DMS79 (cell line): ENCODE data around the gene DDTL.
"Not testable (repeated sequence)": the region's sequence is repeated elsewhere in the genome, so short reads cannot be mapped to it uniquely, and the experiment has no call there.

ENCODE experiments used
- DNase-seq: peaks from one replicate; lab custom pipeline; 2025; lab: John Stamatoyannopoulos, UW

DDTL gene

DNA sequence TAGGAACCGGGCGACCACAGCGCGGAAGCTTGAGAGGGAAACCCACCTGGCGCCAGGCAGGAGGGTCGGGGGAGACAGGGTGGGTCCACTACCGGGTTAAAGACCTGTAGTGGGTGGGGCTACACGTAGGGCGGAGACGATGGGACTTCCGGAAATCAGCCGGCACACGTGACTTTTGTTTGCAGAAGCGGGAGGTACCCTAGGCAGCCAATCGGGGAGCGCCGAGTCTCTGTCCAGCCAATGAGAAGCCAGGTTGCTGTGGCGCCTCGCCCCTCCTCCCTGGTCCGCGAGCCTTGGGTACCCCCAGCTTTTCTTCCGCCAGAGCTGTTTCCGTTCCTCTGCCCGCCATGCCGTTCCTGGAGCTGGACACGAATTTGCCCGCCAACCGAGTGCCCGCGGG, at the start of gene DDTL:
TSS of gene DDTL (plus strand) at position 321 of the 400 bp plus-strand sequence. CDS start at position 348, 27 bp downstream.
- not testable (repeated sequence) for DNase-seq

DNA sequence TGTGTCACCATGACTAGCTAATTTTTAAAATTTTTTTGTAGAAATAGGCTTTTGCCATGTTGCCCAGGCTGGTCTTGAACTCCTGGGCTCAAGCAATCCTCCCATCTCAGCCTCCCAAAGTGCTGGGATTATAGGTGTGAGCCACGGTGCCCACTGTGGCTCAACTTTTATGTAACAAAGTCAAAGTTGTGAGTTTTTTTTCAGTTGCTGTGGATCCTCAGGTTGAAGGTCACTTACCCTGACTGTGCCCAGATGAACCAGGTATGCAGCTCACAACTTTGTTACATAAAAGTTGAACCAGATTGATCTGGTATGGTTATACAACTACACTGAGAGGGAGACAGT, 46.4 kb upstream of the DDTL start:
- not testable (repeated sequence) for DNase-seq

- not testable (repeated sequence) for DNase-seq
These were observed 45.0 kb upstream of the DDTL start for GRCh38 chr22:23921586-23922201.

- DNase-seq = no peak
These were observed 43.8 kb upstream of the DDTL start for GRCh38 chr22:23922921-23923320.

- no peak for DNase-seq
These were observed 41.6 kb upstream of the DDTL start for GRCh38 chr22:23925020-23925606.

GRCh38 chr22:23926561-23926960, 40.1 kb upstream of the DDTL start:
- DNase-seq = no peak

DNA sequence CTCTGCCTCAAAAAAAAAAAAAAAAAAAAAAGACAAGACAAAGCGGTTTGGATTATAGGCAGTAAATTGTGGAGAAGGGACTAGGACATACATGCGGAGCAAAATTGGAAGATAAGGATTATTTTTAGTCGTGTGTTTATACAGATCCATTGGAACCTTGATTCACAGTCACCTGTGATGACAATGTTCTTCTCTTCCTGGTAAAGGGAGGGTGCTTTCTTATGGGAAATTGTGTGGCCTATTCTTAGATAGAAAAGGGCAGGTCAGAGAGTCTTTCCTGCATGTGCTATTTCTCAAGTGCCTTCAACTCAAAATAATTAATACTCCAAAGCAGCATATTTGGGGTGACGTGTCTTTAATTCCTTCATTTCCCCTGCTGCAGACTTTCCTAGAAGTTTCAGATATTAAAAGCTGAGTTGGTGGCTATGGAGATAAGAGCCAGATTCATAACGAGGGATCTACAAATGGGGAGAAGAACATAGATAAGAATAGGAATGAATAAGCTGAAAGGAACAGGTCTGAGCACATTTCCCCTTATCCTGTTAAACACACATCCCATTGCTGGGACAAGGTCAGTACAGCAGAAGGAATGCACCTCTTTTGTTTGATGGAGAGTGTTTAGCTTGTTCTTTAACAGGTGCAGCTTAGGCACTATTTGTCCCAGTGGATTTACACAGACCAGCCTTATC, 28.2 kb upstream of the DDTL start:
- no peak for DNase-seq

DNA sequence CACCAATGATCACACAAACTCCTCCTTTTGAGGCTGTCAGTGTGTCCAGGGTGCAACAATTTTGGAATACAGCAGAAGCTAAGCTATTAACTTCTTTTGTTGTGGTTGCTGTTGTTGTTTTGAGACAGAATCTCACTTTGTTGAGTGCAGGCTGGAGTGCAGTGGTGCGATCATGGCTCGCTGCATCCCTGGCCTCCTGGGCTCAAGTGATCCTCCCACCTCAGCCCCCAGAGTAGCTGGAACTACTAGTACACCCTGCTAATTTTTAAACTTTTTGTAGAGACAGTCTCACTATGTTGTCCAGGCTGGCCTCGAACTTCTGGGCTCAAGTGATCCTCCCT, 27.7 kb upstream of the DDTL start:
- DNase-seq = no peak

GRCh38 chr22:23940166-23940565, 26.5 kb upstream of the DDTL start:
- not testable (repeated sequence) for DNase-seq

GRCh38 chr22:23947391-23947790, 19.3 kb upstream of the DDTL start:
- DNase-seq = not testable (repeated sequence)

- not testable (repeated sequence) for DNase-seq
These were observed 16.9 kb upstream of the DDTL start for GRCh38 chr22:23949764-23950163.

DNA sequence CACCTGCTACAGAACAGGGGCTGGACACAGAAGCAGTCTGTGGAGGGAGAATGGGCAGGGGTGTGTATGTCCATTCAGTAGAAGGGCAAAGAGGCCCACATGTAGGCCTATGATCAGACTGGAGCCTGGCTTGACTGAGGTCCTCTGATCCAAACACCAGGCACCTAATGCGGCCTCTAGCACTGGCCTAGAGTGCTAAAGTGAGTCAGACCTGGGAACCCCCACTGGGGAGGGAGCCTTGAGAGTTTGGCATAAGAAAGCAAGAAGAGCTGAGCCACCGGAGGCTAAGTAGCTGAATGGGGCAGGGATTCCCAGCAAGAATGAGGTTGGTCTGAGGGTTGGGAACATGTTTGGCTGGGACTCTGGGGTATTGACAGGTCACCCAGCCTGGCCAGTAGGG, 15.3 kb upstream of the DDTL start:
- DNase-seq = not testable (repeated sequence)

DNA sequence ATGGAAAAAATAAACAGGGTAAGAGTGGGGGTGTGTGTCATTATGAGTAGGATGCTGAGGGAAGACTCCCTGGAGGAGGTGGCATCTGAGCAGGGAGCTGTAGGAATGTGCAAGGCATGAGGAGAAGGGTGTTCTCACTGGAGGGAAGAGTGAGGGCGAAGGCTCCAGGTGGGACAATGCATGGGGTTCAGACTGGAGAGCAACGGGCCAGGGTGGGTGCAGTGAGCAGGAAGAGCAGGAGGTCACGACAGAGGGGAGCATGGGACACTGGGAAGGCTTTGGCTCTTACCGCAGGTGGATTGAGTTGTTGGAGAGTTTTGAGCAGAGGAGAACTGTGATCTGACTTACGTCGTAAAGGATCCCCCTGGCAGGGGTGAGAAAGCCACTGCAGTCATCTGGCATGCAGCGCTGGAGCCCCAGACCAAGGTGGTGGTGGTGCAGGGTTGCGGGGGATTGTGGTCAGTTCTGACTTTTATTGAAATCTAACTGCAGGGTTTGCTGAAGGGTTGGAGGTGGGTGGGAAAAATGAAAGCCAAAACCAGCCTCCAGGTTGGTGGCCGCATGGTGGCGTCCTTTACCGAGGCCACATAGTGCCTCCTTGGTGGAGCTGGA, 13.8 kb upstream of the DDTL start:
- not testable (repeated sequence) for DNase-seq

- DNase-seq = not testable (repeated sequence)
These were observed 13.2 kb upstream of the DDTL start for GRCh38 chr22:23953485-23953884.

GRCh38 chr22:23954193-23954990, 12.3 kb upstream of the DDTL start:
- not testable (repeated sequence) for DNase-seq

- DNase-seq = not testable (repeated sequence)
These were observed 11.7 kb upstream of the DDTL start for GRCh38 chr22:23954991-23955305.

GRCh38 chr22:23955886-23956285, 10.8 kb upstream of the DDTL start:
- DNase-seq = not testable (repeated sequence)

GRCh38 chr22:23956301-23956900, 10.3 kb upstream of the DDTL start:
- not testable (repeated sequence) for DNase-seq

- DNase-seq = not testable (repeated sequence)
These were observed 5.5 kb upstream of the DDTL start, which contains the start of gene GSTT2B for GRCh38 chr22:23961084-23961771. GSTT2B (minus strand) TSS chr22:23961195; CDS start chr22:23961131, 64 bp downstream.

- DNase-seq = not testable (repeated sequence)
These were observed 594 bp upstream of the DDTL start for GRCh38 chr22:23966094-23966493.

GRCh38 chr22:23969071-23969470, 2.4 kb downstream of the DDTL start:
- DNase-seq = no peak
